ENCODE results near the gene EI24.

DNA sequence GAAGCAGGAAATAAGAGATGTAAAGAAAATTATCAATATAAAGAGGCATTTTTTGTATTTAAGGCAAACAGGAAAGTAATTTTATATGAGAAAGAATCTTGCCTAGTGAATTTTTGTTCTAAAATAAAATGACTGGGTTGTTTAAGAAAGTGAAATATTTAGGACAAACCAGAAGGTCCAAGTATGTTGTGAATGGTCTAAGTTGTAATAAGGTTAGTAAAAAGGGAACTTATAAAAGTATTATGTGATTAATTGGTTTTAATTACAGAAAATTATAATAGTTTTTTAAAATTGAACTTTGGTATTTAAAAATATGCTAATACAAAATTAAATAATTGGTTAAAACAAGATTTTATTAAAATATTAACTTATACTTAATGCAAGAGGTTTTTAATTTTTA, 26.6 kb upstream of the EI24 start:
- no peak for TF ChIP-seq POLR2A (IDR thresholded peaks at IDR 0.05)
- TF ChIP-seq EP300 (IDR thresholded peaks at IDR 0.05): no peak
- TF ChIP-seq, protein P1, sequence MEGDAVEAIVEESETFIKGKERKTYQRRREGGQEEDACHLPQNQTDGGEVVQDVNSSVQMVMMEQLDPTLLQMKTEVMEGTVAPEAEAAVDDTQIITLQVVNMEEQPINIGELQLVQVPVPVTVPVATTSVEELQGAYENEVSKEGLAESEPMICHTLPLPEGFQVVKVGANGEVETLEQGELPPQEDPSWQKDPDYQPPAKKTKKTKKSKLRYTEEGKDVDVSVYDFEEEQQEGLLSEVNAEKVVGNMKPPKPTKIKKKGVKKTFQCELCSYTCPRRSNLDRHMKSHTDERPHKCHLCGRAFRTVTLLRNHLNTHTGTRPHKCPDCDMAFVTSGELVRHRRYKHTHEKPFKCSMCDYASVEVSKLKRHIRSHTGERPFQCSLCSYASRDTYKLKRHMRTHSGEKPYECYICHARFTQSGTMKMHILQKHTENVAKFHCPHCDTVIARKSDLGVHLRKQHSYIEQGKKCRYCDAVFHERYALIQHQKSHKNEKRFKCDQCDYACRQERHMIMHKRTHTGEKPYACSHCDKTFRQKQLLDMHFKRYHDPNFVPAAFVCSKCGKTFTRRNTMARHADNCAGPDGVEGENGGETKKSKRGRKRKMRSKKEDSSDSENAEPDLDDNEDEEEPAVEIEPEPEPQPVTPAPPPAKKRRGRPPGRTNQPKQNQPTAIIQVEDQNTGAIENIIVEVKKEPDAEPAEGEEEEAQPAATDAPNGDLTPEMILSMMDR (IDR thresholded peaks at IDR 0.05): no peak
